ENCODE results near the gene MESP1.

MESP1 gene

GRCh38 chr15:89781055-89781454 lies 30.0 kb upstream of the MESP1 start:
- no peak for DNase-seq (ENCODE audit: low read depth)

GRCh38 chr15:89780601-89781000 lies 29.6 kb upstream of the MESP1 start:
- no peak for DNase-seq (ENCODE audit: low read depth)

GRCh38 chr15:89778861-89779260 lies 27.8 kb upstream of the MESP1 start:
- no peak for DNase-seq (ENCODE audit: low read depth)

- no peak for DNase-seq (ENCODE audit: low read depth)
Observed at GRCh38 chr15:89777782-89778380, 26.8 kb upstream of the MESP1 start.

GRCh38 chr15:89777073-89777751 lies 26.2 kb upstream of the MESP1 start:
- DNase-seq (ENCODE audit: low read depth) = no peak

GRCh38 chr15:89776274-89777072 lies 25.4 kb upstream of the MESP1 start, which contains the start of gene MESP2:
Gene MESP2, plus strand, starts transcription at chr15:89776332. Its CDS starts 26 bp downstream, at chr15:89776358.
- peak; percentile 30 for DNase-seq (ENCODE audit: low read depth)

- no peak for DNase-seq (ENCODE audit: low read depth)
Observed at GRCh38 chr15:89775815-89776214, 24.8 kb upstream of the MESP1 start.

- no peak for DNase-seq (ENCODE audit: low read depth)
Observed at GRCh38 chr15:89774492-89774891, 23.4 kb upstream of the MESP1 start.

- DNase-seq (ENCODE audit: low read depth) = no peak
Observed at GRCh38 chr15:89772932-89773583, 22.0 kb upstream of the MESP1 start.

- no peak for DNase-seq (ENCODE audit: low read depth)
Observed at GRCh38 chr15:89770041-89770440, 19.0 kb upstream of the MESP1 start.

GRCh38 chr15:89769366-89769765 lies 18.3 kb upstream of the MESP1 start:
- DNase-seq (ENCODE audit: low read depth) = no peak

- DNase-seq (ENCODE audit: low read depth) = no peak
Observed at GRCh38 chr15:89768071-89768500, 17.0 kb upstream of the MESP1 start.

GRCh38 chr15:89767411-89767915 lies 16.4 kb upstream of the MESP1 start:
- no peak for DNase-seq (ENCODE audit: low read depth)

- no peak for DNase-seq (ENCODE audit: low read depth)
Observed at GRCh38 chr15:89766357-89767311, 15.6 kb upstream of the MESP1 start.

GRCh38 chr15:89765694-89766093 lies 14.6 kb upstream of the MESP1 start:
- DNase-seq (ENCODE audit: low read depth) = no peak

GRCh38 chr15:89761929-89762328 lies 10.9 kb upstream of the MESP1 start:
- no peak for DNase-seq (ENCODE audit: low read depth)

GRCh38 chr15:89761009-89761831 lies 10.2 kb upstream of the MESP1 start:
- no peak for DNase-seq (ENCODE audit: low read depth)

GRCh38 chr15:89760303-89761008 lies 9.4 kb upstream of the MESP1 start:
- DNase-seq (ENCODE audit: low read depth) = peak; percentile 51

GRCh38 chr15:89759835-89760234 lies 8.8 kb upstream of the MESP1 start:
- DNase-seq (ENCODE audit: low read depth) = no peak

GRCh38 chr15:89758981-89759380 lies 7.9 kb upstream of the MESP1 start:
- DNase-seq (ENCODE audit: low read depth) = no peak

All from activated T-cell treated with anti-CD3 and anti-CD28 coated beads for 24 hours (primary cell).